Fibroblast of skin of left quadriceps (primary cell): ENCODE data around the gene MRAS.
"Not testable (repeated sequence)": the region's sequence is repeated elsewhere in the genome, so short reads cannot be mapped to it uniquely, and the experiment has no call there.

Source experiments
- DNase-seq, 2 experiments: peaks; one replicate each; pipeline ENCODE4 v3.0.0-alpha.2; 2013; ENCODE audit warnings: low read depth in 2 of 2

The MRAS gene

DNA sequence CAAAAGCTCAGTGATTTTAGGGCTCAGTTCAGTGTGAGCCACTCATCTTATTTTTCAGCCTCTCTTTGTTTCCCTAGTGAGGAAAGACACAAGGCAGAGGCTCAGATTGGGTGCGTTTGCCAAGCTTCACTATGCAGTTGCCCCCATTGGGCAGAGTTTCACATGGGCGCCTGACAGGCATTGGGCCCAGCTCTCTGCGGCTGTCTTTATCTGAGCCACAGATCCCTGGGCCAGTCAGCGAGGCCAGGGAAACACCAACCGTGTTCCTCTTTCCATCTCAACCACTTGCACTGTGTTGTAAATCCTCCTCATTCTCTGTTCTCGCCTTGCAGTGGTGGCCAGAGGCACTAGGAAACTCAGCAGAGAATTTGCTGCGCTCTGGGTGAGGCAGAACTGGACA, 96.9 kb downstream of the MRAS start:
- no peak for DNase-seq

DNA sequence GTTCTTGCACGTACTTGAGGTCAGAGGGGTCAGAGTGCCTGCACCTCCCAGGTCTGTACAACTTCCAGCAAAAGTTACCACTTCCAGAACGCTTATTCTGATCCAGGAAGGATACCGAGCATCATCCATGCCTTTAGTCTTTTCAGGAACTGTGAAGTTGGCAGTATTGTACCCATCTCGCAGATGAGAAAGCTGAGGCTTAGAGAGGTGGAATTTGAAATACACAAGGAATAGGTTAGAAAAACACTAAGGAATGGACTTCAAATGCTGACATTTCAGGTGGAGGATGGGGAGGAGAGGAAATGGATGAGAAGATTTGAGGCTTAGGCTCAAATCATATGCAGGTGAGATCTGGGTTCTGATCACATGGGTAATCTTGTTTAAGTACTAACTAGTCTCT, 97.3 kb downstream of the MRAS start:
- DNase-seq = no peak

DNA sequence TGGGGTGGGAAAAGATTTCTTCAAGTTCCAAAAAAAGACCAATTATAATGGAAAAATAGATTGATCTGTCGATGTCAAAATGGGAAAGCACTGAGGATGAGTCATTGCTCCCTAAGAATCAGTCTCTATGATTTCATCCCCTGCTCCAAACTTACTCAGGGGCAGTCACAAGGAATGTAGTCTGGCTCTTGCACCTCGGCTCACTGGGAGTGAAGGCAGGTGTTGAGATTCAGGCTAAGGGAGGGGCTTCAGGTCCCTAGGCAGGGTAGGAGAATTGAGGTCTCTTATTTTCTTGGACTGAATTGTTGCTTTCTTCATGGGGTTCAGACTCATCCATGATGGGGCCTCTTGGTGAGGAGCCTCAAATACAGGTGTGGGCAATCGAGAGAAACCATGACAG, 100.3 kb downstream of the MRAS start:
- DNase-seq = no peak

DNA sequence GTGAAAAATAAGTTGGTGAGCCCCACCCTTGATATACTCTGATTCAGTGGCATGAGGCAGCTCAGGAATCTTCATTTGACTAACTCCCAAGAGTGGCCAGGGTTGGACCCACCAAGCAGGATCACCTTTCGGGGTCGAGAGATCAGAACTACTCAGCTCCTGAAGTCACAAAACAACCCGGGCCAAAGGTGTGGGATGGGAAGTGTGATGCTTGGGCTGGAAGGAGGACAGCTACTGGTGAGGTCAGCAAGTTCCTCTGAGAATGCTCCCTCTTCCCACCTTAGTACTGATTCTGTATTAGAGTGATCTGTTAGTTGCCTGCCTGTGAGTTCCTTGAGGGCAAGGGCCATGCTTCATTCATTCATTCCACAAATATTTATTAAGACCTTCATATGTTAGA, 101.1 kb downstream of the MRAS start:
- DNase-seq = no peak

DNA sequence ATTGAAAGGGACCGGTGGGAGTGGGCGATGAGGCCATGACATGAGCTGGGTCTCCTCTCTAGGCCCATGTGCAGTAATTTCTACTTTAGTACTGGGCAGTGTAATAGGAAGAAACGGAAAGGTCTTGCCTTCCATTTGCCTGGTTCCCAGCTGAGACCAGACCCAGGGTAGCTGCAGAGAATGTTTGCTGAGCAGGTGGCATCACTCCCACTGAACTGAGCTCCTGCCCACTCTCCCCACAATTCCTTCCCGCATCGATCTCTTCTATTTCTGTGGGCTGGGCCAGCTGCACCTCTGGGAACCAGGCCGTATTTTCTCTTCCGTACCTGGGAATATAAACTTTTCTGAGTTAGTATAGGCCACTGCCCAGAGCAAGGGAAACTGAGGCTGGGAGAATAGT, 101.8 kb downstream of the MRAS start:
- no peak for DNase-seq

DNA sequence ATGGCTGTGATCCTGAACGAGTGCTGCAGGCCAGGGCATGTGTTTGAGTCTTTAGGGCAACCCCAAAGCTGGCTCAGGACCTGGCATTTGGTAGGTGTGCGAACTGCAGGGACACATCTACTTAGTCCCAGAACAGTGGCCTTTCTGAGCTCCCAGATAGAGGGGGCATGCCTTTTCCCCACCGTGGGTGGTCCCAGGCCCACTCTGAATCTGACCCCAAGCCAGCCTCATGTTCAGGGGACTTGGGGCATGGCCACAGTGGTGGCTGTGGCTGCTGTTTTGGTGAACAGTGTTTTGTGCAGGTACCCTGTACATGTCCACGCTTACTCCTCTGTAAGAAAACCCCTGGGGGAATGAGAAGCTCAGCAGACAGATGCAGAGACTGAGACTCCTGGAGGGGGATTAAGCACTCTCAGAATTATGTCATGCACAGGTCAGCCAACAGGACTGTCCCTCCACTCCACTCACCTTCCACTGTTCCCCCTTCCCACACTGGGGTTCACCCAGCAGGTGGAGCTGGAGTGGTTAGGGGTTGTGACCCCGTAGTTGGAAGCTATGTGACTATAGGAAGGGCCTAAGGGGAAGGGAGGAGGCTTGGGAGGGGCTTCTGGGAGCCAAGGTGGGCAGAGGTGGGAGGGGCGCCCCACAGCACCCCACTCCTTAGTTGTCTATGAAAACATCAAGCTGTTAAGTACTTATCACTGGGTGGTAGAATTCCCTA, 102.5 kb downstream of the MRAS start:
- DNase-seq = no peak

DNA sequence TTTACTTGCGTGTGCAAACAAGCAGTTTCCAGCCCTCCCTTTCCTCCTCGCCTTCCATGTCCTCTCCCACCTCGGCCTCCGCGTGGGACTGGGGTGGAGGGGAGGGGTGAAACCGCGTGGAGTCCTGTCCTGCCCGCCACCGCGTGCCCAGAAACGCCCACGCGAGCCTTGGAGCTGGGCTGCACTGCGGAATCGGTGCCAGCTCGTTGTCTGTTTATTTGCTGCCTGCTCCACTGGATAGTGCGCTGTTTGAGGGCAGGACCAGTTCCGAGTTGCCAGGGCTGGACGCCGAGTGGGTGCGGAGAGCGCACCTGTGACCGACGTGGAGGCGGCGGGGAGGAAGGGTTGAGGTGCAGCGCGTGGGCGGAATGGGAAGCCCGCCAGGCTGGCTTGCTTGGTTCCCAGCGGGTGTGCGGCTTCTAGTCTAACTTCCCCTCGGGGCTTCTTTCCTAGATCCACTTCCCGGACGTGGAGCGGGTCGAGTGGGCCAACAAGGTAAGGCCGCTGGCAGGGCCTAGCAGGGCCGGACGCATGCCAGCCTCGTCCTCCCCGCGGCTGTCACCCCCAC, 103.3 kb downstream of the MRAS start:
- DNase-seq = no peak

DNA sequence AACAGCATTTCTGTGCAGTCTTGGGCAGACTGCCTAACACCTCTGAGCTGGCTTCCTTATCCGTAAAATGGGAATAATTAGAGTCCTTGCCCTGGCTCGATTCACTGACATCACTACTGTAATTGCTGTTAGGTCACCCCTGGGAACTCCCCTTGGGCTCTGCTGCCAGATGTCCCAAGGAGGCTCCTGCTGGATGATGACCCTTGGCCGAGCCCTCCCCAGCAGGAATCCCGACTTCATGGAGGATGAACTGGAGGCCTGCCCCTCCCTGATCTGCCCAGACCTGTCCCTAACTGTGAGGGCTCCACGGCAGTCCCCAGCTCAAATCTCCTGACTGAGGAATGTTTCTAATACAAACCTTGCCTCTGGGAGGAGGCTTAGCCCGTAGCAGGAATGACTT, 104.1 kb downstream of the MRAS start:
- DNase-seq = no peak

DNA sequence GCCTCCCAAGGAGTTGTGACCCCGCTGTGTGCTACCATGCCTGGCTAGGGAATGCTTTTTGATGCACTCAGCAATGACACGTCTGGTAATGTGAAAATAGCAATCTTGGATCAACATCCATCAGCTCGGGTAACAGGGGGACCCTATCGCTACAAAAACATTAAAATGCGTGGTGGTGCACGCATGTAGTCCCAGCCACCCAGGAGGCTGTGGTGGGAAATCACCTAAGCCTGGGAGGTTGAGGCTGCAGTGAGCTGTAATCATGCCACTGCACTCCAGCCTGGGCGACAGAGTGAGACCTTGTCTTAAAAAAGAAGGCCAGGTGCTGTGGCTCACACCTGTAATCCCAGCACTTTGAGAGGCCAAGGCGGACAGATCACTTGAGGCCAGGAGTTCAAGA, 105.6 kb downstream of the MRAS start:
- not testable (repeated sequence) for DNase-seq
